ENCODE data around the gene SLC29A3. TPM values are rescaled to one million over a fixed set of nuclear protein-coding genes. Genes with fewer than 3 reads are reported as not detected.
A peak's percentile ranks its signal among the peaks of the same experiment; 100 is the strongest.

SLC29A3 gene
- total RNA-seq, 2 donors from 2014 or later = 2.5 to 3.6 TPM

DNA sequence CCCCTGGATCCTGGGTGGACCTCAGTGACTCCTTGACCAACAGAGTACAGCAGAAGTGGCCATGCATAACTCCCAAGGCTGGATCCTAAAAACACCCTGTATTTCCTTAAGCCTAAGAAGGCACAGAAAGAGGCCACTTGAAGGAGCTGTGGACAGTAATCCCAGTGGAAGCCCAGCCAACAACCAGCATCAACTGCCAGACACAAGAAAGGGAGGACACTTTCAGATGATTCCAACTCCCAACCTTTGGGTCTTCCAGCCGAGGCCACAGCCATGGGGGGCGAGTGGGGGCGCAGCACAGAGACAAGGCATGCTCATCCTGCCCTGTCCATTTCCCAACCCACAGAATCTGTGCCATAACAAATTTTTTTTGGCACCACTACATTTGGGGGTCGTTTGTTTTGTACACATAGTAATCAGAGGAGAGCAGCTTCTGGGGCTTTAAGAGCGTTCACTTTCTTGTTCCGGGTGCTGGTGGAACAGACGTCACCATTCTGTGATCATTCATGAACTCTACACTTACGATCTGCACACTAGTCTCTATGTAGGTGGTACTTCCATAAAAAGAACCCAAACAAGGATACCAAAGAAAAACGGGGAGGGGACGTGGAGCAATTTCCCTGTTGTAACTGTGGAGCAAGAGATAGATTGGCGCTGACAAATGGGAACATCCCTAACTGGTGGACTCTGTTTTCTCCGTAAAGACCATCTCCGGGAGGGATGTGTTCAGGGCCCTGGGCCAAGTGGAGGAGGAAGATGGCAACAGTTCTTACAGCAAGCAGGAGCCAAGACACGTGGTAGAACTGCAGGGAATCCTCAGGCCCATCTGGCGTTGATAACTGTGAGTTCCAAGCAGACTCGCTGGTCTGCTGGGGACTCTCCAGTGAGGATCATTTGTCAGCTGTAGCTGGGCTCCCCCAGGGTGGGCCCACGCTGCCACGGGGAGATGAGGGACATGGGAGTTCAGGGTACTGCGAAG is 6.0 kb upstream of the SLC29A3 start:
- intact Hi-C loops (cut with DNase I) = loop anchor here (5.0 to 10.0 kb wide), 4 partner anchors 259 to 582 kb away; no protein-coding TSS in a partner anchor
- peak; percentile 59 for DNase-seq
- ATAC-seq = peak; percentile 55 to 82

DNA sequence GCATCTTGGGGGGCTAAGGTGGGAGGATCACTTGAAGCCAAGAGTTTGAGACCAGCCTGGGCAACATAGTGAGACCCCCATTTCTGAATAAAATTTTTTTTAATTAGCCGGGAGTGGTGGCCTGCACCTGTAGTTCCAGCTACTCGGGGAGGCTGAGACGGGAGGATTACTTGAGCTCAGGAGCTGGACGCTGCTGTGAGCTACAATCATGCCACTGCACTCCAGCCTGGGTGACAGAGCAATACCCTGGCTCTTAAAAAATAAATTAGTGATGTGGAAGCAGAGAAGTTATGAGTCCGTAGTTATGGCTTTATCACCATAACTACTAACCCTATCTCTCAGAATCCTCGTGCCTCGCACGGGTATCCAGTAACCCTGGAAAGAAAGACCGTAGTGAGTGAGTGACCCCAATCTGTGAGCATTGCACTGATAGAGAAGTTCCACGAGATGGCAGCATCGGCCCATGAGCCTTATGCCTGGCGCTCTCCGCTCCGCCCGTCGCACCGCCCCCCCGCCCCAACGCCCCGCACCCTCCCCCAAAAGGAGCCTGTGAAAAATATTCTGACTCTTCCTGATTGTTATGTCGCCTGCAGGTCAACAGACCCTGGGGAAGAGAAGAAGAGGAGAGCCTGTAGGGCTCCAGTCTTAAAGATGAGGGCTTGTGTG is 4.9 kb upstream of the SLC29A3 start:
- ATAC-seq (peak; percentile 65 to 71), DNase-seq (peak; percentile 64)
- intact Hi-C loops (cut with DNase I) = loop anchor here (5.0 to 10.0 kb wide), 4 partner anchors 258 to 581 kb away; no protein-coding TSS in a partner anchor

DNA sequence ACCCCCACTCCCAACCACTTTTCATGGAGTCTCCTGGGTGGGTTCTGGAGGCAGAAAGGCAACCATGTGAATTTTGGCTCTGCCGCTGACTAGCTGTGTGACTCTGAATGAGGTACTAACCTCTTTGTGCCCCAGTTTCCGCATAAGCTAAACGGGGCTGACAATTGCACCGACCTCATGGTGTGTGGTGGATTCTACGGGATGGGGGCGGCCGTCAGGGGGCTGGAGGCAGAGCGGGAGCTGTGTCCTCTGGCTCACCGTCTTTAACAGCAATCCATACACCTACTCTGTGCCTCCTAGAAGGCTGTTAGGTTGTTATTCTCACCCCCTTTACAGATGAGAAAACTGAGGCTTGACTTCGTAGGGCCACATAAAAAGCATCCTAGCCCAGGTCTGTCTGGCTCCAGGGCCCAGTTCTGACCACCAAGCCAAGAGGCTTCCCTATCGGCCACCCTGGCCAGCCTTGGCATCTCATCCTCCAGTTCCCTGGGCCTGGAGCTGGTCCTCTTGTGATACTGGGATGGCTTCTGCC is 4.3 kb upstream of the SLC29A3 start:
- no peak for DNase-seq
- intact Hi-C loops (cut with DNase I) = loop anchor here (5.0 to 10.0 kb wide), 6 partner anchors 258 to 580 kb away; no protein-coding TSS in a partner anchor
- no peak for ATAC-seq

DNA sequence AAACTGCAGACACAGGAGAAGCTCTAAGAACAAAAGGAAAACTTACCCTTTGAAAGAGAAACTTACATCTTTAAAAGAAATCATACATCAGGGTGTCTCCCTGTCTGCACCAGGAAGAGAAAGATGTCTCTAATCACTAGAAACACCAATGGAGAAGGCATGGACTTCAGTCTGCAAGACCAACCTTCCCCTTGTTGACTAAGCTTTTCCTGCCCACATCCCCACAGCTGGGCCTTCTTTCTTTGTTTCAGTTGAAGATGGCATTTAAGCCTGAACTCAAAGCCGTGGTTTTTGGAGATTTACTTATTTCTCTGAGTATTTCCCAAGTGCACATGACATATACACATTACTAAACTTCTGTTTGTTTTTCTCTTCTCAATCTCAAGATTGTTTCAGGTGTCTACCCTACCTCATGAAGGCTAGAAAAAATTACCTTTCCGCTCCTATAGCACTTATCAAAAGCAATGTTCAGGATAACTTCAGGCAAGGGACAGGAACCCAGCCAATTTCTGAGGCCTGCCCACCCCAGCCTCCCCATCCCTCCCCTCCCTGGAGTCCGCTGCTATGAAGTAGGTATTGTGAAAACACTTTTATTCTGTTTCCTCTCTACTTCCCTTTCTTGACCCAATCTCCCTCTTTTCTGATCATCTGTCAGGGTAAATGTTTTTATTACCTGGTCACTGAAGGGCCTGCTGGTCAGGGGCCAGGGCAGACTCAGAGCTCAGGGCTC is 2.8 kb upstream of the SLC29A3 start:
- ATAC-seq (no peak), DNase-seq (no peak)
- intact Hi-C loops (cut with DNase I) = loop anchor here (5.0 to 10.0 kb wide), 5 partner anchors 379 to 579 kb away; no protein-coding TSS in a partner anchor

DNA sequence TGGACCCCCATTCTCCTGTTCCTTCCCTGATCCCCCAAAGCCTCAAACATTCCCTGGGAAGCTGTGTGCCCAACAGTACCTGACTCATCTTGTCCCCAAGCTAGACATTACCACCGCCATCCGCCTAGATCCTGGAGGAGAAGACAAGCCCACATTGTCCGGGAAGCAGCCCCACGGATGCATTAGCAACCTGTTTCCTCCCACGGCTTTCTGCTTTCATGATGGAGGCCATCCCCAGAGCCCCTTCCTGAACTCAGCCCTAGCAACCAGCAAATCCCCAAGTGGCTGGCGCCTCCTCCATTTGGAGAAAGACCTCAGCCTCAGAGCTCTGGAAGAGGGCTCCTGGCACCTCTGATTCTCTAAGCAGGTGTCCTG is 2.3 kb upstream of the SLC29A3 start:
- DNase-seq = no peak
- ATAC-seq = no peak
- intact Hi-C loops (cut with DNase I) = loop anchor here (5.0 to 10.0 kb wide), 5 partner anchors 378 to 578 kb away; no protein-coding TSS in a partner anchor

DNA sequence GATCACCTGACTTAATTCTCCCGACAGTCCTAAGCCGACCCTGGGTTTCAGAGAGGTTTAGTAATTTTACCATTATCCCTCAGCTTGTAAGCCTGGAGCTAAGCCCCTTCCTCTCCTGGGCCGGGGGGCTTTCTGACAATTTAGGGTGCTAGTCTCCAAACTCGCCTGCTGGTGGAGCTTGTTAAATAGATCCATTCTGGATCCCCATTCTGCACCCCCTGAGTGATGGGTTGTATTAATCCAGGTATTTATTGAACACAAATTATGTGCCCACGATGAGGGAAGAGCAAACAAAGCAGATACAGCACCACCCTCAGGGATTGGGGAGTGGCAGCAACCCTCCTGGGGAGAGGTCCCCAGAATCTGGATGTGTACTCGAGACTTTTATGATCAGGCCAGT is 1.3 kb upstream of the SLC29A3 start:
- DNase-seq (no peak), ATAC-seq (no peak)
- intact Hi-C loops (cut with DNase I) = loop anchor here (5.0 to 10.0 kb wide), 5 partner anchors 377 to 577 kb away; no protein-coding TSS in a partner anchor

DNA sequence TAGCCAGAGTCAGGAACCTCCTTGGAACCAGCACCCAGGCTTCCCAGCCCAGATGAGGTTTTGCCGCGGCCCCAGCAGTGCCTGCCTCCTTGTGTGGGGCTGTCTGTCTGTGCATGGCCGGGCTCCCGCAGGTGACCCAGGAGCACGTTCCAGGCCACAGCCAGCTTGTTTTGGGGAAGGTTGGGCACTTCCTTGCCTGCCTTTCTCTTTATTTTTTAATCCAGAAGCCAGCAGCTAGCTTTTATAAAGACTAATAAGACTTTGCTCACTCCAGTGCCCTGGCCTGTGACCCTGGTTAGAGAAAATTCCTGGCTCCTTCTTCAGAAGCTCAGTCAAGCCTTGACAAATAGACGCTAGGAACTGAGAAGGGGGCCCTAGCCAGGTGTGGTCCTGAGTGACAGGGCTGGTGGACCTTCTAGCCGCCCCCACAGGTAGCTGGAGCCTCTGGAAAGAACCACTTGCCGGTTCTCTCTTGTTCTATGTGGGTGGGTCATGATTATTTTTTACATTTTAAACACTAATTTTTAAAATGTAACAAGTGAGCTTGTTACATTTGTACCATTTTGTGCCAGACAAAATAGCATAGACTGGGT is 837 bp downstream of the SLC29A3 start:
- DNase-seq (no peak), ATAC-seq (no peak)
- intact Hi-C loops (cut with DNase I) = loop anchor here (5.0 to 10.0 kb wide), 7 partner anchors 57 to 575 kb away; no protein-coding TSS in a partner anchor

GRCh38 chr10:71320592-71320991 is 1.5 kb downstream of the SLC29A3 start:
- ATAC-seq = no peak
- intact Hi-C loops (cut with DNase I) = loop anchor here (5.0 to 10.0 kb wide), 2 partner anchors 57 to 254 kb away; no protein-coding TSS in a partner anchor
- no peak for DNase-seq

DNA sequence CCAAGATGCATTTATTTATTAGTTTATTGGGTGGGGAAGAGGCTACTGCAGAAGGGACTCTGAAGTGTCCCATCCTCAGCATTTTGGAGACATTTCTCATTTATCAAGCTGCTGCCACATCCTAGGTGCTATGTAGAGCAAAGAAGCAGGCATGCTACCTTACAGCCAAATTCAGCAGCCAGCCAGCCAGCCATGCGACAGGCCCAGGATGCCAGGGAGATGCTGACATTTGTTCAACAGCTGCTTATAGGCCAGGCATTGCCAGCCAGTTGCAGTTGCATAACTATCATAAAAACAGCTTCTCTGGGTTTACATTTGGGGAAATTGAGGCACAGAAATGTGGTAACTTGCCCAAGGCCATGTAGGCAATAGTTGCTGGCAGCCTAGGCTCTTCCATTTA is 2.3 kb downstream of the SLC29A3 start:
- intact Hi-C loops (cut with DNase I) = loop anchor here (5.0 to 10.0 kb wide), 2 partner anchors 56 to 253 kb away; no protein-coding TSS in a partner anchor
- ATAC-seq (no peak), DNase-seq (no peak)

DNA sequence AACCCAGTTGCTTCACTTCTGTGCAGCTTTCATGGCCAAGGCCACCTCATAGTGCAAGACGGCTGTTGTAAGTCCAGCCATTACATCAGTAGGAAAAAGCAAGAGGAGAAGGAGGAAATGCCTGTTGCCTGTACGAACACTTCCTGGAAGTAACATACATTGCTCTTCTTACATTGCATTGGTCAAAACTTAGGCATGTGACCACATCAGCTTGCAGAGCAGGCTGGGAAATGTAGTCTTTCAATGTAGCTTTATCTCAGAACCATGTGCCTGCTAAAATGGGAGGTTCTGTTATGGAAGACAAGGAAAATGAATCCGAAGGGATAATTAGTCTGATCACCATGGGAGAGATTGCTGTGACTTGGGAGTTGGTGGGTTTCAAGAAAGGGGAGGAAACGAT is 4.3 kb downstream of the SLC29A3 start:
- DNase-seq = no peak
- intact Hi-C loops (cut with DNase I) = loop anchor here (5.0 to 10.0 kb wide), 2 partner anchors 54 to 251 kb away; no protein-coding TSS in a partner anchor
- no peak for ATAC-seq

GRCh38 chr10:71324743-71325142 is 5.7 kb downstream of the SLC29A3 start:
- ATAC-seq (no peak), DNase-seq (no peak)
- intact Hi-C loops (cut with DNase I) = loop anchor here (5.0 to 10.0 kb wide), 2 partner anchors 53 to 250 kb away; no protein-coding TSS in a partner anchor

GRCh38 chr10:71325267-71325666 is 6.2 kb downstream of the SLC29A3 start:
- no peak for DNase-seq
- no peak for ATAC-seq
- intact Hi-C loops (cut with DNase I) = loop anchor here in 1 of 2 donors (10.0 kb wide), 1 partner anchor 250 kb away; no protein-coding TSS in a partner anchor

- DNase-seq = no peak
- intact Hi-C loops (cut with DNase I) = loop anchor here in 1 of 2 donors (10.0 kb wide), 1 partner anchor 248 kb away; no protein-coding TSS in a partner anchor
- no peak for ATAC-seq
These were observed 7.4 kb downstream of the SLC29A3 start for GRCh38 chr10:71326464-71326881.

- DNase-seq = no peak
- no peak for ATAC-seq
- intact Hi-C loops (cut with DNase I) = no loop called here
These were observed 11.8 kb downstream of the SLC29A3 start for GRCh38 chr10:71330789-71331404.

- no peak for ATAC-seq
- intact Hi-C loops (cut with DNase I) = no loop called here
These were observed 12.7 kb downstream of the SLC29A3 start for GRCh38 chr10:71331736-71332135.

DNA sequence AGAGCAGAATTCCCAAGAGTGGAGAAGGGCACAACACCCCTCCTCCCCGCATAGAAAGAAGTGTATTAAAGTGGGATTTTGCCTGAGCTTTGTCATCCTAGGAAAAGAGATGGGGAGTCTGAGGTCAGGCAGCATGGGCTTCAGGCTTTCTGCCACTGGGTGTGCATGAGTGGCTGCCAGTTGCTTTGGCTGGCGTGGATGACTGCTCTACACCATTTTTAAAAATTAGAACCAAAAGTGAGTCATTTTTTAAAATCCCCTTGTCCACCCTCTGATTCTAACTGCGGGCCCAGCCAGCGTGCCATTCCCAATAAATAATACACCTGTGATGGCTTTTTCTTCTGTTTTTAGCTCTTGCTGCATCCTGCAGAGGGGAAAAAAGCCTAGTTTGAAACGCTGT is 13.4 kb downstream of the SLC29A3 start:
- intact Hi-C loops (cut with DNase I) = no loop called here
- ATAC-seq (no peak), DNase-seq (no peak)

More at GRCh38 chr10:71331736-71332135, 12.7 kb downstream of the SLC29A3 start:
- DNase-seq = no peak

DNA sequence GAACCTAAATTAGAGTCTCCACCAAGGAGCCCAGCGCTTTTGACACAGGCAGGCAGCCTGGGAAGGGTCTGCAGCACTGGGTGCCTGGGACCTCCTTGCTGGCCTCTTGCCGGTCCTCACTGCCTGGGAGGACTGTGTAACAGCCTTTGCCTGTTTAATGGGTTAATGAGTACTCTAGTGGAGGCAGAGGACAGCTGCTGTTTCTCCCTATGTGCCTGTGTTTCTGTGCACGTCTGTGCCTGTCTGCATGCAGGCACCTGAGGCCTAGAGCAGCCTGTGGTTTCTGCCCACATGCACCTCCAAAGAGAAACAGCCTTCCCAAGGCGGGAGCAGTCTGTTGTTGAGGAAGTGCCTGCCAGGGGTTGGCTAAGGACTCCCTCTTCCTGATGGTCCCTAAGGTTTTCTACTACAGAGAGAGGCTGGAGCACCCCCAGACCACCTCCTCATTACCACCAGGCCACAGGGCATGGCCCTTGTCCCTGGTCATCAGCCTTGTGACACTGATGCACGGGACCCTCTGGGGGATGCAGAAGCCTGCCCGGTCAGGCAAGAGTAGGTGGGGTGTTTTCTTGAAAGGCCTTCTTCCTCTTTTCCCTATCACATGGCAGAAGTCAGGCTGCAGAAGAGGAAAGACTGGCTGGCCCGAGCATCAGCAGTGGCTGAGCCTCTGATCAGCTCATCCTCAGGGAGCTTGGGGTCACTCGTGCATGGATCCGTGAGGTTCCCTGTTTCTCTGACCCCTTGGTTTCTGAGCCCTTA is 14.2 kb downstream of the SLC29A3 start:
- peak in 1 of 2 donors; percentile 35 for ATAC-seq
- intact Hi-C loops (cut with DNase I) = no loop called here
- DNase-seq = no peak

All from left cardiac atrium (tissue), 4 donors.